Osteoblast (primary cell): ENCODE measurements around the gene AFF3. TPM values are rescaled to one million over a fixed set of nuclear protein-coding genes. Genes with fewer than 3 reads are reported as not detected.
A peak's percentile ranks its signal among the peaks of the same experiment; 100 is the strongest.
"Not testable (repeated sequence)": the region's sequence is repeated elsewhere in the genome, so short reads cannot be mapped to it uniquely, and the experiment has no call there.

Experiments
- DNase-seq: peaks from one replicate; pipeline ENCODE4 v3.0.0; 2011; ENCODE audit warnings: low spot score, mixed read lengths; ENCODE audit not compliant: insufficient read length; ENCODE audit errors: missing footprints
- H2AFZ ChIP-seq: 2 replicates; pipeline ENCODE4 v1.6.0; 2011; ENCODE audit warnings: mild to moderate bottlenecking, low read length
- H3K27ac ChIP-seq: 2 replicates; pipeline ENCODE4 v1.5.1; 2011; ENCODE audit warnings: mild to moderate bottlenecking, low read depth, low read length, moderate library complexity
- H3K27me3 ChIP-seq: 2 replicates; pipeline ENCODE4 v1.6.0; 2012; ENCODE audit warnings: mild to moderate bottlenecking, control low read depth, inconsistent platforms, low read length, moderate library complexity; ENCODE audit not compliant: insufficient read depth
- H3K36me3 ChIP-seq: 2 replicates; pipeline ENCODE4 v1.5.1; 2011; ENCODE audit warnings: mild to moderate bottlenecking, low read length, control low read depth, moderate library complexity; ENCODE audit not compliant: insufficient read depth
- H3K4me1 ChIP-seq: 2 replicates; pipeline ENCODE4 v1.5.1; 2011; ENCODE audit warnings: mild to moderate bottlenecking, low read length, control low read depth, moderate library complexity; ENCODE audit not compliant: insufficient read depth
- H3K4me2 ChIP-seq: 2 replicates; pipeline ENCODE4 v1.6.0; 2011; ENCODE audit warnings: mild to moderate bottlenecking, low read length; ENCODE audit not compliant: insufficient read depth
- H3K4me3 ChIP-seq: fragments of 200-600 bp; sonication (generic); 3 replicates; pipeline ENCODE4 v1.5.1; 2012; ENCODE audit warnings: mild to moderate bottlenecking, low read length, inconsistent platforms; ENCODE audit not compliant: insufficient read depth
- H3K79me2 ChIP-seq: 2 replicates; pipeline ENCODE4 v1.6.0; 2012; ENCODE audit warnings: mild to moderate bottlenecking, low read length, control low read depth, inconsistent platforms; ENCODE audit not compliant: insufficient read depth
- H3K9me3 ChIP-seq: 2 replicates; pipeline ENCODE4 v1.5.1; 2011; ENCODE audit warnings: low read depth, low read length, control low read depth
- H4K20me1 ChIP-seq: 2 replicates; pipeline ENCODE4 v1.6.0; 2012; ENCODE audit warnings: mild to moderate bottlenecking, low read length, control low read depth; ENCODE audit not compliant: insufficient read depth
- CTCF ChIP-seq: IDR thresholded peaks from 2 replicates; pipeline ENCODE4 v1.5.1; 2011; ENCODE audit warnings: mild to moderate bottlenecking, low read depth, low read length, moderate library complexity; ENCODE audit errors: extremely low read depth
- total RNA-seq: library from RNA; depleted of rRNA; stranded (reverse); fragments of >200 nt; gene quantifications from 2 replicates; pipeline ENCODE4 v1.2.3, GENCODE V29; 2012

AFF3 gene
- total RNA-seq, 1 donor: 4.3 TPM

- DNase-seq: no peak
- no peaks in the 10 kb centered on the region for H3K9me3 ChIP-seq
- no peak overlapping the region for H2AFZ ChIP-seq
- H3K27me3 ChIP-seq: no peaks in the 10 kb centered on the region
- H3K4me1 ChIP-seq: no peaks in the 10 kb centered on the region
- H4K20me1 ChIP-seq: no peaks in the 10 kb centered on the region
- H3K36me3 ChIP-seq: no peaks in the 10 kb centered on the region
- H3K27ac ChIP-seq: no peak overlapping the region
- no peak overlapping the region for H3K4me3 ChIP-seq
- no peaks in the 10 kb centered on the region for H3K79me2 ChIP-seq
- H3K4me2 ChIP-seq: no peak overlapping the region
- no peak for TF ChIP-seq CTCF
Measured at GRCh38 chr2:100119235-100119634, 23.2 kb downstream of the AFF3 start.

GRCh38 chr2:100113990-100114433 is 28.4 kb downstream of the AFF3 start:
- Histone ChIP-seq H4K20me1 (no peaks in the 10 kb centered on the region), H3K4me2 (no peak overlapping the region), H2AFZ (no peak overlapping the region), H3K79me2 (no peaks in the 10 kb centered on the region), H3K27ac (no peak overlapping the region), H3K9me3 (no peaks in the 10 kb centered on the region), H3K4me3 (no peak overlapping the region), H3K36me3 (no peaks in the 10 kb centered on the region), H3K4me1 (no peaks in the 10 kb centered on the region), H3K27me3 (peaks cover 26% of the 10 kb centered on the region)
- DNase-seq: peak; percentile 53
- TF ChIP-seq CTCF: no peak

- Histone ChIP-seq H3K9me3 (no peaks in the 10 kb centered on the region), H4K20me1 (no peaks in the 10 kb centered on the region), H3K4me2 (no peak overlapping the region), H3K36me3 (no peaks in the 10 kb centered on the region), H3K79me2 (no peaks in the 10 kb centered on the region), H3K27me3 (peaks cover 57% of the 10 kb centered on the region), H3K27ac (no peak overlapping the region), H3K4me1 (no peaks in the 10 kb centered on the region), H3K4me3 (no peak overlapping the region), H2AFZ (no peak overlapping the region)
- DNase-seq: no peak
- no peak for TF ChIP-seq CTCF
Measured at GRCh38 chr2:100110614-100111000, 31.8 kb downstream of the AFF3 start.

- Histone ChIP-seq H2AFZ (no peak overlapping the region), H3K4me2 (no peak overlapping the region), H3K9me3 (no peaks in the 10 kb centered on the region), H4K20me1 (no peaks in the 10 kb centered on the region), H3K36me3 (no peaks in the 10 kb centered on the region), H3K4me3 (no peak overlapping the region), H3K79me2 (no peaks in the 10 kb centered on the region), H3K27me3 (peaks cover 62% of the 10 kb centered on the region), H3K27ac (no peak overlapping the region), H3K4me1 (no peaks in the 10 kb centered on the region)
- no peak for TF ChIP-seq CTCF
- peak; percentile 58 for DNase-seq
Measured at GRCh38 chr2:100109986-100110613, 32.3 kb downstream of the AFF3 start.

- H2AFZ ChIP-seq, H3K4me2 ChIP-seq, H3K4me3 ChIP-seq, H4K20me1 ChIP-seq, H3K36me3 ChIP-seq, H3K79me2 ChIP-seq, H3K9me3 ChIP-seq, H3K4me1 ChIP-seq, H3K27ac ChIP-seq: not testable (repeated sequence)
- DNase-seq: peak; percentile 56
- H3K27me3 ChIP-seq: peaks cover 63% of the 10 kb centered on the region
Measured at GRCh38 chr2:100108648-100109020, 33.8 kb downstream of the AFF3 start.
